22Rv1 (cell line): ENCODE measurements around the gene FAM120A.

ENCODE experiments used
- CTCF ChIP-seq: fragments of 450-650 bp; IDR thresholded peaks from 2 replicates; pipeline ENCODE4 v1.5.1; 2017; ENCODE audit warnings: mild to moderate bottlenecking
- ZFX ChIP-seq: fragments of 450-650 bp; IDR thresholded peaks from 2 replicates; pipeline ENCODE4 v1.6.1; 2017; ENCODE audit warnings: antibody characterized with exemption, borderline replicate concordance

DNA sequence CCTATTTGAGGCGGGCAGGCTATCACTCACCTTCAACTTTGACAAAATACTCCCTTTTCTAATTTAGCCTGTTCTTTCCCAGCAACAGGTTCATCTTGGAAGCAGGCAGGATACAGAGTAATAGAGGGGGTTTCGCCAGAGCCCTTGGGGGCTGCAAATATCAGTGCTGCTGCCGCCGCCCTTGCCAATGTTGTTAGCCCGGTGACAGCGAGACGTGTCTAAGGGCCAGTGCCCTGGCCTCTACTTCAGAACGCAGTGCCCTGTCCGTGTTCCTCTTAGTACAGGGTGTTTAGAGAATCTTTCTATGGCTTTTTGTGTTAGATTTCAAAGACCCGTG, 1.2 kb downstream of the FAM120A start:
- TF ChIP-seq CTCF (no peak), ZFX (no peak)
